GM12872 (cell line): ENCODE results near the gene MXD4.

Source experiments
- CTCF ChIP-seq: IDR thresholded peaks from 3 replicates; pipeline ENCODE4 v1.5.1; 2011; ENCODE audit warnings: low read depth, mild to moderate bottlenecking, low read length, moderate library complexity; ENCODE audit not compliant: insufficient read depth

Gene MXD4

GRCh38 chr4:2258091-2259035 lies 3.5 kb downstream of the MXD4 start:
- no peak for TF ChIP-seq CTCF

DNA sequence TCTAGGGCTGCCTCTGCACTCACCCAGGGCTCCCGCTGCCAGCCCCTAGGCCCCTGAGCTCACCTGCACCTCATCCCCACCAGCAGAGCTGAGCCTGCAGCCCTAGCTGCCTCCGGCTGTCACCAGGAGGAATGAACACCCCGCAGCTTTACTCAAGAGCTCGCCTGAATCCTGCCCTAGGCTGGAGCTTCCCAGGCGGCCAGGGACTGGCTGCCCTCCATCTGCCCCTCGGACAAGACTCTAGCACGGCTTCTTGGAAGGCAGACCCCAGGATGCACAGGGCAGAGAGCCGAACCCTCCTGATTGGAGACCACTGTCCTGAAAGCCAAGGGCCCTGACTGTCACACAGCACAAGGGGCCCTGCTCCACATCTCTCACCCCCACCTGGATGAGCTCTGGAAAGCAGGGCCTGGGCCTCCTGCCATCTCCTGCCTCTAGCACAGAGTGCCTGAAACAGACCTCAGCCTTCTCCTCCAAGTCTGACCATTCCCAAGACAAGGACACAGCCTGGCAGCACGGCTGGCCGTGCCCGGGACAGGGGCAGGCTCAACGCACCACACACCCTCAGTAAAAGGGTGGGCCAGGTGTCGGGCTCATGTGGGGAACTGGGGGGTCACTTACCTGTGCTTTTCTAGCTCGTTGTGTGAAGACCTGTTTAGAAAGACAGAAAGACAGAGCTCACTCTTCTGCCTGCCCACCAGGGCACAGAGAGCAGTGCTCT lies 4.4 kb downstream of the MXD4 start:
- no peak for TF ChIP-seq CTCF

GRCh38 chr4:2256781-2257191 lies 5.1 kb downstream of the MXD4 start:
- TF ChIP-seq CTCF, result no peak

GRCh38 chr4:2256156-2256731 lies 5.7 kb downstream of the MXD4 start:
- no peak for TF ChIP-seq CTCF

DNA sequence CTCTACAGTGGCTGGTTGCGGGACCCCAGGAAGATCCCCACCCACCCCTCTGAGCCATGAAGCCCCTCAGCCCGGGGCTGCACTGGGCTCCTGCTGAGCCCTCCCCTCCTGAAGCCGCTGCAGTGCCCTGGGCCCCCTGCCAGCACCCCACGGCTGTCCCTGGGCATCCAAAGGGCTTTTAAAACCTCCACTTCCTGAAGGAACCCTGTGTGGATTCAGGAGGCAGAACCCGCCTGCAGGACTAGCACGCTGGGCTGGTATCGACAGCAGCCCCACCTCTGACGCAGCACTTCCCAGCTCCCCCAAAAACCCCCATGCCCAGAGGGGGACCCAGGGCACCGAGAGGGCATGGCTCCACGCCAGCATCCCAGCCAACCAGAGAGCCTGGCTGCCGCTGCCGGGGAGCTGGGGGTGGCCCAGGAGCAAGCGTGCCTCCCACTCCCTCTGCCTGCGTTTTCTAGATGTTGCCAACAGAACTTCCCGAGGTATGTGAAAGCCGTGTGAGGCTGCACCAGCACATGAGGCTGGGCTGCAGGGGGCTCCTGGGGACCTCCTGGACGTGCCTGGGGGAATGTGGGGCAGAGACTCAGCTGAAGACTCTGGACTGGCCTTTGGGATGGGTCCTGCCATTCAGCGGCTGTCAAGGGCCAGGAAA lies 6.3 kb downstream of the MXD4 start:
- TF ChIP-seq CTCF, result no peak

- no peak for TF ChIP-seq CTCF
Observed at GRCh38 chr4:2254665-2255500, 7.0 kb downstream of the MXD4 start.
